ENCODE results near the gene PRDM16.

PRDM16 gene

DNA sequence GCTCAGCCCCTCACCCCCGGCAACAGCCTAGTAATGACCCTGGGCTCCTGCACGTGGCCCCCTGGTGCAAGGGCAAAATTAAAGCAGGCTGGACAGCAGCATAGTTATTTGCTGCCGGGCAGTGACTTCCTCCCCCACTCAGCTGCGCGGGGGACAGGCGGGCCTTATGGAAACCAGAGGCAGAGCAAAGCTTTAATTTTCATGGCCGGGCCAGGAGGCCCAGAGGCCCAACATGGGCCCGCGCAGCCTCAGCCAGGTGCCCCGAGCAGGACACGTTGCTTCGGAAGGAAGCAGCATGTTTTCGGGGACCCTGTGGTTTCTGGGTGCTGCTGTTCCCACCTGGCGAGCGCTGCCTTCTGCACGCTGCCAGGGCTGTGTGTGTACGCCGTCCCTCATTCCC lies 295.5 kb downstream of the PRDM16 start:
- H3K27ac ChIP-seq (ENCODE audit: low read length) = no peak overlapping the region
- no peak for ATAC-seq (ENCODE audit: insufficient read depth, low read depth)
- no peaks in the 10 kb centered on the region; the same call in 1 of the 2 replicates for H4K20me1 ChIP-seq (ENCODE audit: insufficient read depth, low read length)

GRCh38 chr1:3364983-3365382 lies 296.0 kb downstream of the PRDM16 start:
- ATAC-seq (ENCODE audit: insufficient read depth, low read depth) = no peak
- no peaks in the 10 kb centered on the region for H3K79me2 ChIP-seq (ENCODE audit: insufficient read depth, low read length)
- no peak overlapping the region for H3K4me3 ChIP-seq (ENCODE audit: low read depth in 1 of 2, low read length in 2 of 2)
- H3K36me3 ChIP-seq (ENCODE audit: insufficient read depth, low read length) = no peaks in the 10 kb centered on the region
- H2AFZ ChIP-seq (ENCODE audit: low read depth, low read length) = no peak overlapping the region
- H3K4me2 ChIP-seq (ENCODE audit: insufficient read depth, low read length) = no peak overlapping the region
- no peaks in the 10 kb centered on the region; the same call in 1 of the 2 replicates for H4K20me1 ChIP-seq (ENCODE audit: insufficient read depth, low read length)
- H3K27ac ChIP-seq (ENCODE audit: low read length) = no peak overlapping the region
- no peaks in the 10 kb centered on the region for H3K9me3 ChIP-seq (ENCODE audit: insufficient read depth, low read length, severe bottlenecking)
- H3K27me3 ChIP-seq (ENCODE audit: insufficient read depth, low read length, poor library complexity) = no peaks in the 10 kb centered on the region
- no peaks in the 10 kb centered on the region for H3K4me1 ChIP-seq (ENCODE audit: insufficient read depth, low read length)
- no peak overlapping the region for H3K9ac ChIP-seq (ENCODE audit: low read depth, low read length)
- TF ChIP-seq CTCF (IDR thresholded peaks at IDR 0.05; ENCODE audit: borderline replicate concordance, extremely low read depth, low read length, poor library complexity, severe bottlenecking) = no peak
- no peak for TF ChIP-seq EZH2 (IDR thresholded peaks at IDR 0.05; ENCODE audit: borderline replicate concordance, low read depth, low read length, severe bottlenecking)
- no peak for DNase-seq

More for the DNA sequence above, 295.5 kb downstream of the PRDM16 start:
- Histone ChIP-seq H3K79me2 (ENCODE audit: insufficient read depth, low read length) (no peaks in the 10 kb centered on the region), H3K36me3 (ENCODE audit: insufficient read depth, low read length) (no peaks in the 10 kb centered on the region), H3K9me3 (ENCODE audit: insufficient read depth, low read length, severe bottlenecking) (no peaks in the 10 kb centered on the region), H2AFZ (ENCODE audit: low read depth, low read length) (no peak overlapping the region), H3K4me2 (ENCODE audit: insufficient read depth, low read length) (no peak overlapping the region), H3K9ac (ENCODE audit: low read depth, low read length) (no peak overlapping the region), H3K4me3 (ENCODE audit: low read depth in 1 of 2, low read length in 2 of 2) (no peak overlapping the region), H3K4me1 (ENCODE audit: insufficient read depth, low read length) (no peaks in the 10 kb centered on the region), H3K27me3 (ENCODE audit: insufficient read depth, low read length, poor library complexity) (no peaks in the 10 kb centered on the region)
- TF ChIP-seq EZH2 (IDR thresholded peaks at IDR 0.05; ENCODE audit: borderline replicate concordance, low read depth, low read length, severe bottlenecking) = no peak
- no peak for TF ChIP-seq CTCF (IDR thresholded peaks at IDR 0.05; ENCODE audit: borderline replicate concordance, extremely low read depth, low read length, poor library complexity, severe bottlenecking)
- DNase-seq = no peak

- DNase-seq (no peak), ATAC-seq (ENCODE audit: insufficient read depth, low read depth) (no peak)
- H3K27ac ChIP-seq (ENCODE audit: low read length) = no peak overlapping the region
- no peak overlapping the region for H3K4me2 ChIP-seq (ENCODE audit: insufficient read depth, low read length)
- no peaks in the 10 kb centered on the region for H3K9me3 ChIP-seq (ENCODE audit: insufficient read depth, low read length, severe bottlenecking)
- no peak overlapping the region for H3K9ac ChIP-seq (ENCODE audit: low read depth, low read length)
- no peak overlapping the region for H3K4me3 ChIP-seq (ENCODE audit: low read depth in 1 of 2, low read length in 2 of 2)
- H3K27me3 ChIP-seq (ENCODE audit: insufficient read depth, low read length, poor library complexity) = no peaks in the 10 kb centered on the region
- H3K79me2 ChIP-seq (ENCODE audit: insufficient read depth, low read length) = no peaks in the 10 kb centered on the region
- no peaks in the 10 kb centered on the region for H3K36me3 ChIP-seq (ENCODE audit: insufficient read depth, low read length)
- no peaks in the 10 kb centered on the region for H3K4me1 ChIP-seq (ENCODE audit: insufficient read depth, low read length)
- TF ChIP-seq CTCF (IDR thresholded peaks at IDR 0.05; ENCODE audit: borderline replicate concordance, extremely low read depth, low read length, poor library complexity, severe bottlenecking) (no peak), EZH2 (IDR thresholded peaks at IDR 0.05; ENCODE audit: borderline replicate concordance, low read depth, low read length, severe bottlenecking) (no peak)
- H4K20me1 ChIP-seq (ENCODE audit: insufficient read depth, low read length) = no peaks in the 10 kb centered on the region; the same call in 1 of the 2 replicates
- no peak overlapping the region for H2AFZ ChIP-seq (ENCODE audit: low read depth, low read length)
These were observed 296.6 kb downstream of the PRDM16 start for GRCh38 chr1:3365523-3366125.
